Osteocyte (in vitro differentiated cells): Measurements from ENCODE around the gene SPATA31C1. TPM values are rescaled to one million over a fixed set of nuclear protein-coding genes. Genes with fewer than 3 reads are reported as not detected.

ENCODE experiments used
- DNase-seq: peaks from one replicate; pipeline ENCODE4 v3.0.0; 2021; ENCODE audit warnings: mixed read lengths; ENCODE audit not compliant: unreplicated experiment; ENCODE audit errors: extremely low spot score
- H3K27ac Mint-ChIP-seq: one replicate; pipeline ENCODE4 v1.8.0; 2021; ENCODE audit warnings: mild to moderate bottlenecking, mixed read lengths; ENCODE audit not compliant: unreplicated experiment
- H3K27me3 Mint-ChIP-seq: one replicate; pipeline ENCODE4 v1.8.0; 2021; ENCODE audit warnings: mixed read lengths; ENCODE audit not compliant: unreplicated experiment
- H3K36me3 Mint-ChIP-seq: one replicate; pipeline ENCODE4 v1.8.0; 2021; ENCODE audit warnings: mixed read lengths; ENCODE audit not compliant: unreplicated experiment
- H3K4me1 Mint-ChIP-seq: one replicate; pipeline ENCODE4 v1.8.0; 2021; ENCODE audit warnings: mixed read lengths; ENCODE audit not compliant: unreplicated experiment
- H3K4me3 Mint-ChIP-seq: one replicate; pipeline ENCODE4 v1.8.0; 2021; ENCODE audit warnings: mild to moderate bottlenecking, moderate library complexity, mixed read lengths; ENCODE audit not compliant: unreplicated experiment
- H3K9me3 Mint-ChIP-seq: one replicate; pipeline ENCODE4 v1.8.0; 2021; ENCODE audit warnings: mixed read lengths; ENCODE audit not compliant: unreplicated experiment
- total RNA-seq: library from RNA; stranded (reverse); gene quantifications from 2 replicates; pipeline ENCODE4 v1.2.1, GENCODE V29; 2021
- TF ChIP-seq, protein P1 (sequence below): fragments of 200-600 bp; sonication (generic); IDR thresholded peaks from 2 replicates; pipeline ENCODE4 v1.5.0; 2021; ENCODE audit warnings: antibody characterized with exemption, mild to moderate bottlenecking, moderate library complexity

Gene SPATA31C1
- total RNA-seq, 1 donor from 2014 or later: not detected

DNA sequence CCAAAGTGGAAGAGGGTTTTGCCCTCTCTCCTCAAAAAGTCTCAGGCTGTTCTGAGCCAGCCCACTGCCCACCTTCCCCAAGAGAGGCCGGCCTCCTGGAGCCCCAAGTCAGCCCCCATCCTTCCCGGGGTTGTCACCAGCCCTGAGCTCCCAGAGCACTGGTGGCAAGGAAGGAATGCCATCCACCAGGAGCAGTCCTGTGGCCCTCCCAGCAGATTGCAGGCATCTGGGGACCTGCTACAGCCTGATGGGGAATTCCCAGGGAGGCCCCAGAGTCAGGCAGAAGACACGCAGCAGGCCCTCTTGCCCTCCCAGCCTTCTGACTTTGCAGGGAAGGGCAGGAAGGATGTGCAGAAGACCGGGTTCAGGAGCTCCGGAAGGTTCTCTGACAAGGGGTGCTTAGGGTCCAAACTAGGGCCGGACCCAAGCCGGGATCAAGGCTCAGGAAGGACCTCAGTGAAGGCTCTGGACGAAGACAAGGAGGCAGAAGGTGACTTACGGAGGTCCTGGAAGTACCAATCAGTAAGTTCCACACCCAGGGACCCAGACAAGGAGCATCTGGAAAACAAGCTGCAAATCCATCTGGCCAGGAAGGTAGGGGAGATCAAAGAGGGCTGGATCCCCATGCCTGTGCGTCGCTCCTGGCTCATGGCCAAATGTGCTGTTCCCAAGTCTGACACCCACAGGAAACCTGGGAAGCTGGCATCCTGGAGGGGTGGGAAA lies 31.4 kb upstream of the SPATA31C1 start:
- Mint-ChIP-seq H3K4me1 (no peaks in the 10 kb centered on the region), H3K9me3 (no peaks in the 10 kb centered on the region)

DNA sequence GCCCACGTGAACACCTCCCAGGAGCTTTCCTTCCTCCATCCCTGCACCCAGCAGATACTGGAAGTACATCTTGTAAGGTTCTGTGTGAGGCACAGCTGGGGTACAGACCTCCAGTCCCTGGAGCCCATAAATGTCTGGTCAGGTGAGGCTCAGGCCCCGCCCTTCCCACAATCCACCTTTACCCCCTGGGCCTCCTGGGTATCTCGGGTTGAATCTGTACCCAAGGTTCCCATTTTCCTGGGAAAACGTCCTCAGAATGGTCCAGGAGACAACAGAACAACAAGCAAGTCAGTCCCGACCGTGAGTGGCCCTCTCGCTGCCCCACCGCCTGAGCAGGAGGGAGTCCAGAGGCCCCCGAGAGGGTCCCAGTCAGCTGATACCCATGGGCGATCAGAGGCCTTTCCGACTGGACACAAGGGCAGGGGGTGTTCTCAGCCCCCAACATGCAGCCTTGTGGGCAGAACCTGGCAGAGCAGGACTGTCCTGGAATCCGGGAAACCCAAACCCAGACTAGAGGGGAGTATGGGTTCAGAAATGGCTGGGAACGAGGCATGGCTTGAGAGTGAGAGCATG lies 30.7 kb upstream of the SPATA31C1 start:
- no peak for DNase-seq
- peaks cover 10% of the 10 kb centered on the region for H3K27me3 Mint-ChIP-seq
- no peak overlapping the region for H3K4me3 Mint-ChIP-seq
- H3K27ac Mint-ChIP-seq: no peak overlapping the region
- H3K36me3 Mint-ChIP-seq: no peaks in the 10 kb centered on the region
- H3K9me3 Mint-ChIP-seq: no peaks in the 10 kb centered on the region
- TF ChIP-seq, protein P1, sequence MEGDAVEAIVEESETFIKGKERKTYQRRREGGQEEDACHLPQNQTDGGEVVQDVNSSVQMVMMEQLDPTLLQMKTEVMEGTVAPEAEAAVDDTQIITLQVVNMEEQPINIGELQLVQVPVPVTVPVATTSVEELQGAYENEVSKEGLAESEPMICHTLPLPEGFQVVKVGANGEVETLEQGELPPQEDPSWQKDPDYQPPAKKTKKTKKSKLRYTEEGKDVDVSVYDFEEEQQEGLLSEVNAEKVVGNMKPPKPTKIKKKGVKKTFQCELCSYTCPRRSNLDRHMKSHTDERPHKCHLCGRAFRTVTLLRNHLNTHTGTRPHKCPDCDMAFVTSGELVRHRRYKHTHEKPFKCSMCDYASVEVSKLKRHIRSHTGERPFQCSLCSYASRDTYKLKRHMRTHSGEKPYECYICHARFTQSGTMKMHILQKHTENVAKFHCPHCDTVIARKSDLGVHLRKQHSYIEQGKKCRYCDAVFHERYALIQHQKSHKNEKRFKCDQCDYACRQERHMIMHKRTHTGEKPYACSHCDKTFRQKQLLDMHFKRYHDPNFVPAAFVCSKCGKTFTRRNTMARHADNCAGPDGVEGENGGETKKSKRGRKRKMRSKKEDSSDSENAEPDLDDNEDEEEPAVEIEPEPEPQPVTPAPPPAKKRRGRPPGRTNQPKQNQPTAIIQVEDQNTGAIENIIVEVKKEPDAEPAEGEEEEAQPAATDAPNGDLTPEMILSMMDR: no peak
- no peaks in the 10 kb centered on the region for H3K4me1 Mint-ChIP-seq

More for the DNA sequence above, 31.4 kb upstream of the SPATA31C1 start:
- DNase-seq: no peak
- peaks cover 8% of the 10 kb centered on the region for H3K27me3 Mint-ChIP-seq
- H3K27ac Mint-ChIP-seq: no peak overlapping the region
- H3K4me3 Mint-ChIP-seq: no peak overlapping the region
- TF ChIP-seq, protein P1: no peak
- H3K36me3 Mint-ChIP-seq: no peaks in the 10 kb centered on the region

DNA sequence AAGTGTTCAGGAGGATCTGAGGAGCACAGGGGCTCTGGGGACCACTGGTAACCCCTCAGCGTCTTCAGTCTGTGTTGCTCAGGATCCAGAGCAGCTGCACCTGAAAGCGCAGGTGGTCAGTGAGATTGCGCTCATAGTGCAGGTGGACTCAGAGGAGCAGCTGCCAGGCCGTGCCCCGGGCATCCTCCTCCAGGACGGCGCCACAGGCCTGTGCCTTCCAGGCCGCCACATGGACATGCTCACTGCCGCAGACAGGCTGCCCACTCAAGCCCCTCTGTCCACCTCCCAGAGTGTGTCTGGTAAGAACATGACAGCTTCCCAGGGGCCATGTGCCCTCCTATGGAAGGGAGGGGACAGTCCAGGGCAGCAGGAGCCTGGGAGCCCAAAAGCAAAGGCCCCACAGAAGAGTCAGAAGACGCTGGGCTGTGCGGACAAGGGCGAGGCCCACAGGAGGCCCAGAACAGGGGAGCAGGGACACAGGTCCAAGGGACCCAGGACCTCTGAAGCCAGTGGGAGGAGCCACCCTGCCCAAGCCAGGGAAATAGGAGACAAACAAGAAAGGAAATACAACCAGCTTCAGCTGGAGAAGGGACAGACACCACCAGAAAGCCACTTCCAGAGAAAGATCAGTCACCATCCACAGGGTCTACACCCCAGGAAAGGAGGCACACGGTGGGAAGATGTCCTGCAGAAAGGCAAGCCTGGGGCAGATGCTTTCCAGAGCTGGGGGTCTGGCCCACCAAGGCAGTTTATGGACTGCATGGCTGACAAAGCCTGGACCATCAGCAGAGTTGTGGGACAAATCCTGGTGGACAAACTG lies 29.9 kb upstream of the SPATA31C1 start:
- no peaks in the 10 kb centered on the region for H3K36me3 Mint-ChIP-seq
- DNase-seq: no peak
- H3K4me1 Mint-ChIP-seq: no peaks in the 10 kb centered on the region
- H3K4me3 Mint-ChIP-seq: no peak overlapping the region
- H3K9me3 Mint-ChIP-seq: no peaks in the 10 kb centered on the region
- H3K27me3 Mint-ChIP-seq: peaks cover 16% of the 10 kb centered on the region
- no peak overlapping the region for H3K27ac Mint-ChIP-seq
- TF ChIP-seq, protein P1: no peak

DNA sequence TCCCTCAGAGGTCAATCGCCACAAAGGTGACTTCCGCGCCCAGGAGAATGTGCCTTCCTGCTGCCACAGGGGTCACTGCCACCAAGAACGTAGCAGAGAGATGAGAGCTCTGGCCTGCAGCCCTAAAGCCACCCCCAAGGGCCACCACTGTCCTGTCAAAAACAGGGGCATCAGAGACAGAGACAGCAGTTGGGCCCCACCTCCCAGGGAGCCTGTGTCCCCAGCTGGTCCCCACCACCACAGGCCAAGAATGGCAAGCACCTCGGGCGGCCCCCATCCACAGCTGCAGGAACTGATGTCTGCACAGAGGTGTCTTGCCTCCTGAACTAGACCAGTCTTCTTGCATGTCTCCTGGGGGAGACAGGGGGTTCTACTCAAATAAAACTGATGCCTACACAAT lies 29.3 kb upstream of the SPATA31C1 start:
- TF ChIP-seq, protein P1: no peak
- Mint-ChIP-seq H3K27me3 (peaks cover 21% of the 10 kb centered on the region), H3K27ac (no peak overlapping the region), H3K9me3 (peaks cover 3% of the 10 kb centered on the region), H3K4me3 (no peak overlapping the region), H3K4me1 (no peaks in the 10 kb centered on the region), H3K36me3 (peaks cover 1% of the 10 kb centered on the region)
- no peak for DNase-seq
